Mucosa of descending colon (tissue), 3 donors: Measurements from ENCODE around the gene DUSP8. TPM values are rescaled to one million over a fixed set of nuclear protein-coding genes. Genes with fewer than 3 reads are reported as not detected.
"Not testable (repeated sequence)": the region's sequence is repeated elsewhere in the genome, so short reads cannot be mapped to it uniquely, and the experiment has no call there.

Experiments used
- ATAC-seq: fragments of 200-7000 bp; cut with Tn5 transposase; one replicate; pipeline ENCODE4 v1.9.1; 2020; ENCODE audit warnings: mild to moderate bottlenecking, moderate library complexity
- DNase-seq, 3 donors: peaks; one replicate each; pipeline ENCODE4 v3.0.0-alpha.2; 2020
- H3K36me3 ChIP-seq: fragments of 200-600 bp; one replicate; pipeline ENCODE4 v1.8.0; 2021; ENCODE audit warnings: low read depth, mild to moderate bottlenecking
- H3K4me1 ChIP-seq: fragments of 200-600 bp; one replicate; pipeline ENCODE4 v1.8.0; 2021; ENCODE audit warnings: low read depth, mild to moderate bottlenecking
- H3K4me3 ChIP-seq: fragments of 200-600 bp; one replicate; pipeline ENCODE4 v1.8.0; 2021; ENCODE audit warnings: mild to moderate bottlenecking
- H3K9me3 ChIP-seq: fragments of 200-600 bp; one replicate; pipeline ENCODE4 v1.8.0; 2021; ENCODE audit warnings: mild to moderate bottlenecking
- CTCF ChIP-seq: fragments of 200-600 bp; IDR thresholded peaks from one replicate; pipeline ENCODE4 v1.8.0; 2022; ENCODE audit warnings: antibody characterized with exemption, mild to moderate bottlenecking
- intact Hi-C, 2 donors: fragments of 100-400 bp; cut with DNase I in 1 of 2; cut with micrococcal nuclease in 1 of 2; formaldehyde crosslinking; loops; one replicate each; pipeline versions ENCODE4 v1.11.0 to v1.11.1; 2022; cut with DNase I, micrococcal nuclease
- long read RNA-seq, 2 donors: library from polyadenylated mRNA; unstranded; transcript quantifications; one replicate each; pipeline ENCODE4 v2.0.0, GENCODE V29; 2019 to 2021
- total RNA-seq, 3 donors: library from RNA; stranded (reverse); fragmentation: NEBNext Ultra II Directional in 2 of 3; extraction: Animal tissue kit (Norgen Biotek cat#: 25700) in 2 of 3; gene quantifications; one replicate each; pipeline versions ENCODE4 v1.2.1 to v1.2.4, GENCODE V29; 2021 to 2023
- donor health status: DM: no; HTN: no; CAD: no; lungs with moderate emphysema.
- donor health status: DM: no; HTN: no; CAD: no.
- donor health status: DM: no; HTN: yes; CAD: no.

DUSP8 gene
- total RNA-seq = 10 to 100 TPM; 28.2 to 31.7 (median 28.5) TPM
- long read RNA-seq, donor 1, full-length matches to known transcripts = 32 of 95 reads
- long read RNA-seq, donor 1, partial matches to known transcripts = 30 of 95 reads
- long read RNA-seq, donor 1, other reads (novel, unspliced or antisense) = 33 of 95 reads
- long read RNA-seq, donor 2, partial matches to known transcripts = 0 of 1 reads
- long read RNA-seq, donor 2, other reads (novel, unspliced or antisense) = 1 of 1 reads

- H3K4me3 ChIP-seq = peak within 1 kb of the TSS; percentile 72
- H3K9me3 ChIP-seq = no peaks in the 10 kb centered on the region
- DNase-seq (peak; percentile 93 to 96 (median 95)), ATAC-seq (peak; percentile 53)
- H3K36me3 ChIP-seq = no peaks in the 10 kb centered on the region
- intact Hi-C loops = no loop called here
- TF ChIP-seq CTCF = no peak
- H3K4me1 ChIP-seq = peaks cover 47% of the 10 kb centered on the region
Measured at GRCh38 chr11:1572197-1573076, at the start of gene DUSP8. TSS of gene DUSP8 (minus strand) at chr11:1572271. CDS start at chr11:1565826, 6,445 bp downstream.

- DNase-seq (no peak), ATAC-seq (peak; percentile 35)
- H3K36me3 ChIP-seq = no peaks in the 10 kb centered on the region
- intact Hi-C loops = no loop called here
- H3K4me3 ChIP-seq = no peak overlapping the region
- TF ChIP-seq CTCF = no peak
- no peaks in the 10 kb centered on the region for H3K9me3 ChIP-seq
- H3K4me1 ChIP-seq = no peaks in the 10 kb centered on the region
Measured at GRCh38 chr11:1619449-1619848, 47.4 kb upstream of the DUSP8 start.

- no peaks in the 10 kb centered on the region for H3K9me3 ChIP-seq
- ATAC-seq (no peak), DNase-seq (no peak)
- no peak overlapping the region for H3K4me3 ChIP-seq
- H3K36me3 ChIP-seq = no peaks in the 10 kb centered on the region
- no peaks in the 10 kb centered on the region for H3K4me1 ChIP-seq
- intact Hi-C loops = no loop called here
- no peak for TF ChIP-seq CTCF
Measured at GRCh38 chr11:1618231-1618630, 46.2 kb upstream of the DUSP8 start.

- Histone ChIP-seq H3K4me1 (no peaks in the 10 kb centered on the region), H3K4me3 (no peak within 1 kb of the TSS), H3K9me3 (no peaks in the 10 kb centered on the region), H3K36me3 (no peaks in the 10 kb centered on the region)
- DNase-seq = no peak
- intact Hi-C loops = no loop called here
- ATAC-seq = no peak
- no peak for TF ChIP-seq CTCF
Measured at GRCh38 chr11:1608363-1608762, 36.3 kb upstream of the DUSP8 start, which contains the start of gene KRTAP5-3. TSS of gene KRTAP5-3 (minus strand) at chr11:1608463. CDS start at chr11:1608385, 78 bp downstream.

GRCh38 chr11:1607901-1608300, 35.8 kb upstream of the DUSP8 start:
- H3K4me1 ChIP-seq, H3K36me3 ChIP-seq, intact Hi-C loops, H3K9me3 ChIP-seq, ATAC-seq, H3K4me3 ChIP-seq, DNase-seq: not testable (repeated sequence)

GRCh38 chr11:1607156-1607845, 35.2 kb upstream of the DUSP8 start:
- H3K4me1 ChIP-seq, H3K9me3 ChIP-seq, DNase-seq, H3K36me3 ChIP-seq, ATAC-seq, H3K4me3 ChIP-seq, intact Hi-C loops: not testable (repeated sequence)

- DNase-seq, H3K9me3 ChIP-seq, H3K4me3 ChIP-seq, H3K4me1 ChIP-seq, ATAC-seq, H3K36me3 ChIP-seq, intact Hi-C loops: not testable (repeated sequence)
Measured at GRCh38 chr11:1605923-1606322, 33.9 kb upstream of the DUSP8 start.
